ENCODE data around the gene HNRNPD.
"Not testable (repeated sequence)": the region's sequence is repeated elsewhere in the genome, so short reads cannot be mapped to it uniquely, and the experiment has no call there.

- not testable (repeated sequence) for TF ChIP-seq TCF7 (CRISPR knock-in tag; IDR thresholded peaks at IDR 0.05; ENCODE audit: low read depth); MXD4 (CRISPR knock-in tag; IDR thresholded peaks at IDR 0.05; ENCODE audit: borderline replicate concordance); ATF3 (CRISPR knock-in tag; conservative IDR thresholded peaks at IDR 0.05); EMX1 (CRISPR knock-in tag; IDR thresholded peaks at IDR 0.05); HMGXB4 (CRISPR knock-in tag; IDR thresholded peaks at IDR 0.05); TP53 (CRISPR knock-in tag; IDR thresholded peaks at IDR 0.05)
- TF ChIP-seq, protein P1, sequence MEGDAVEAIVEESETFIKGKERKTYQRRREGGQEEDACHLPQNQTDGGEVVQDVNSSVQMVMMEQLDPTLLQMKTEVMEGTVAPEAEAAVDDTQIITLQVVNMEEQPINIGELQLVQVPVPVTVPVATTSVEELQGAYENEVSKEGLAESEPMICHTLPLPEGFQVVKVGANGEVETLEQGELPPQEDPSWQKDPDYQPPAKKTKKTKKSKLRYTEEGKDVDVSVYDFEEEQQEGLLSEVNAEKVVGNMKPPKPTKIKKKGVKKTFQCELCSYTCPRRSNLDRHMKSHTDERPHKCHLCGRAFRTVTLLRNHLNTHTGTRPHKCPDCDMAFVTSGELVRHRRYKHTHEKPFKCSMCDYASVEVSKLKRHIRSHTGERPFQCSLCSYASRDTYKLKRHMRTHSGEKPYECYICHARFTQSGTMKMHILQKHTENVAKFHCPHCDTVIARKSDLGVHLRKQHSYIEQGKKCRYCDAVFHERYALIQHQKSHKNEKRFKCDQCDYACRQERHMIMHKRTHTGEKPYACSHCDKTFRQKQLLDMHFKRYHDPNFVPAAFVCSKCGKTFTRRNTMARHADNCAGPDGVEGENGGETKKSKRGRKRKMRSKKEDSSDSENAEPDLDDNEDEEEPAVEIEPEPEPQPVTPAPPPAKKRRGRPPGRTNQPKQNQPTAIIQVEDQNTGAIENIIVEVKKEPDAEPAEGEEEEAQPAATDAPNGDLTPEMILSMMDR (IDR thresholded peaks at IDR 0.05), result not testable (repeated sequence)
- TF ChIP-seq, protein P2, sequence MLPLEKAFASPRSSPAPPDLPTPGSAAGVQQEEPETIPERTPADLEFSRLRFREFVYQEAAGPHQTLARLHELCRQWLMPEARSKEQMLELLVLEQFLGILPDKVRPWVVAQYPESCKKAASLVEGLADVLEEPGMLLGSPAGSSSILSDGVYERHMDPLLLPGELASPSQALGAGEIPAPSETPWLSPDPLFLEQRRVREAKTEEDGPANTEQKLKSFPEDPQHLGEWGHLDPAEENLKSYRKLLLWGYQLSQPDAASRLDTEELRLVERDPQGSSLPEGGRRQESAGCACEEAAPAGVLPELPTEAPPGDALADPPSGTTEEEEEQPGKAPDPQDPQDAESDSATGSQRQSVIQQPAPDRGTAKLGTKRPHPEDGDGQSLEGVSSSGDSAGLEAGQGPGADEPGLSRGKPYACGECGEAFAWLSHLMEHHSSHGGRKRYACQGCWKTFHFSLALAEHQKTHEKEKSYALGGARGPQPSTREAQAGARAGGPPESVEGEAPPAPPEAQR (CRISPR knock-in tag; IDR thresholded peaks at IDR 0.05), result not testable (repeated sequence)
Observed at GRCh38 chr4:82366431-82366830, 7.4 kb downstream of the HNRNPD start.

Measured in WTC11 (cell line).